Head of caudate nucleus (tissue), 42 donors: ENCODE results near the gene SORCS2.

Source experiments
- DNase-seq, 42 donors: peaks; one replicate each; pipeline versions ENCODE4 v3.0.0 to v3.0.0-alpha.2; 2020 to 2021; ENCODE audit warnings: mixed read lengths in 7 of 42
- intact Hi-C: fragments of 100-400 bp; cut with DNase I; formaldehyde crosslinking; loops from one replicate; pipeline ENCODE4 v1.15.0; 2022

Gene SORCS2

GRCh38 chr4:7301846-7302630 is 109.7 kb downstream of the SORCS2 start:
- no peak for DNase-seq
- intact Hi-C loops = no loop called here

GRCh38 chr4:7302781-7303404 is 110.6 kb downstream of the SORCS2 start:
- no peak for DNase-seq

GRCh38 chr4:7303561-7303960 is 111.2 kb downstream of the SORCS2 start:
- intact Hi-C loops = no loop called here
- no peak for DNase-seq

More at GRCh38 chr4:7302781-7303404, 110.6 kb downstream of the SORCS2 start:
- intact Hi-C loops = no loop called here

GRCh38 chr4:7304436-7304835 is 112.1 kb downstream of the SORCS2 start:
- no peak for DNase-seq
- intact Hi-C loops = no loop called here

GRCh38 chr4:7306021-7306965 is 114.0 kb downstream of the SORCS2 start:
- no peak for DNase-seq
- intact Hi-C loops = no loop called here

GRCh38 chr4:7306986-7307385 is 114.6 kb downstream of the SORCS2 start:
- intact Hi-C loops = no loop called here
- no peak for DNase-seq

GRCh38 chr4:7307394-7308099 is 115.2 kb downstream of the SORCS2 start:
- DNase-seq = peak in 9 of 42 donors; percentile 44 to 71 (median 54)
- intact Hi-C loops = no loop called here

- intact Hi-C loops = no loop called here
- no peak for DNase-seq
Observed at GRCh38 chr4:7309181-7309580, 116.8 kb downstream of the SORCS2 start.

GRCh38 chr4:7309636-7310390 is 117.5 kb downstream of the SORCS2 start:
- intact Hi-C loops = no loop called here
- no peak for DNase-seq

- DNase-seq = no peak
- intact Hi-C loops = no loop called here
Observed at GRCh38 chr4:7310451-7310850, 118.1 kb downstream of the SORCS2 start.

GRCh38 chr4:7311205-7311604 is 118.9 kb downstream of the SORCS2 start:
- no peak for DNase-seq
- intact Hi-C loops = no loop called here

GRCh38 chr4:7312691-7313090 is 120.4 kb downstream of the SORCS2 start:
- DNase-seq = no peak
- intact Hi-C loops = no loop called here

- intact Hi-C loops = no loop called here
- DNase-seq = peak in 38 of 42 donors; percentile 62 to 96 (median 82)
Observed at GRCh38 chr4:7313347-7313811, 121.0 kb downstream of the SORCS2 start.

GRCh38 chr4:7313991-7314390 is 121.7 kb downstream of the SORCS2 start:
- intact Hi-C loops = no loop called here

GRCh38 chr4:7315286-7315685 is 122.9 kb downstream of the SORCS2 start:
- intact Hi-C loops = no loop called here
- peak in 1 of 42 donors; percentile 1 for DNase-seq

More at GRCh38 chr4:7313991-7314390, 121.7 kb downstream of the SORCS2 start:
- DNase-seq = peak in 1 of 42 donors; percentile 4

- intact Hi-C loops = no loop called here
- no peak for DNase-seq
Observed at GRCh38 chr4:7315935-7316334, 123.6 kb downstream of the SORCS2 start.

GRCh38 chr4:7319024-7319423 is 126.7 kb downstream of the SORCS2 start:
- DNase-seq = no peak
- intact Hi-C loops = no loop called here

- intact Hi-C loops = no loop called here
- no peak for DNase-seq
Observed at GRCh38 chr4:7320206-7320797, 128.0 kb downstream of the SORCS2 start.
